SU-DHL-6 (cell line): ENCODE results near the gene ANKRD31.

Experiments
- CTCF ChIP-seq: fragments of 200-600 bp; sonication (generic); IDR thresholded peaks from one replicate; pipeline ENCODE4 v1.5.1; 2017; ENCODE audit warnings: antibody characterized with exemption, mild to moderate bottlenecking, low read length, moderate library complexity; ENCODE audit not compliant: insufficient read depth, poor library complexity, severe bottlenecking
- EZH2phosphoT487 ChIP-seq: fragments of 200-600 bp; sonication (generic), shearing (Covaris generic); conservative IDR thresholded peaks from 2 replicates; pipeline ENCODE4 v1.6.1; 2018; ENCODE audit warnings: mild to moderate bottlenecking, antibody characterized with exemption, low read length, moderate library complexity, mixed read lengths

DNA sequence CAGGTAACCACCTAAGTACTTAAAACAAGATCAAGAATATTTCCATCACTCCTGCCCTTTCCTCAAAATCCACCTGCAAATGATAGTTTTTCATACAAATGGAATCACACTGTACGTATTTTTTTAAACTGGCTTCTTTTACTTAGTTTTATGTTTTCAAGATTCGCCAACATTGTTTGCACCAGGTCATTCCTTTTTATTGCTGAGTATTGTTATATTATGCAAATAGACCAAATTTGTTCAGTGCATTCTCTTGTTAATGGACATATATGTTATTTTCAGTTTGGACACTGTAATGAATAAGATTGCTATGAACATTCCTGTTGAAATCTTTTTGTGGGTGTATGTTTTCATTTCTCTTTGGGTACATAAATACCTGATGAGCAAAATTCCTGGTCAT lies 8.3 kb upstream of the ANKRD31 start:
- TF ChIP-seq CTCF = no peak
- no peak for TF ChIP-seq EZH2phosphoT487
